ENCODE data around the gene ACKR1.
A peak's percentile ranks its signal among the peaks of the same experiment; 100 is the strongest.

ACKR1 gene

GRCh38 chr1:159204161-159205141 lies at the start of gene ACKR1:
Gene ACKR1, plus strand, starts transcription at chr1:159204875. Its CDS starts 85 bp downstream, at chr1:159204960.
- H3K27ac ChIP-seq, result peak within 1 kb of the TSS in 8 of 21 experiments; percentile 12 to 65 (median 28)
- H3K4me3 ChIP-seq, result peak within 1 kb of the TSS in 4 of 7 experiments; percentile 3 to 15 (median 8)

GRCh38 chr1:159161001-159161718 lies 43.5 kb upstream of the ACKR1 start:
- Histone ChIP-seq H3K4me3 (no peak overlapping the region), H3K27ac (peak overlapping the region in 1 of 21 experiments; percentile 38)

- no peak overlapping the region for H3K4me3 ChIP-seq
- peak overlapping the region in 1 of 21 experiments; percentile 38 for H3K27ac ChIP-seq
Observed at GRCh38 chr1:159161719-159162026, 43.0 kb upstream of the ACKR1 start.

- Histone ChIP-seq H3K4me3 (no peak overlapping the region), H3K27ac (no peak overlapping the region)
Observed at GRCh38 chr1:159162516-159163265, 42.0 kb upstream of the ACKR1 start.

GRCh38 chr1:159163614-159164228 lies 41.0 kb upstream of the ACKR1 start:
- H3K4me3 ChIP-seq, result no peak overlapping the region
- H3K27ac ChIP-seq, result no peak overlapping the region

- no peak overlapping the region for H3K4me3 ChIP-seq
- H3K27ac ChIP-seq, result no peak overlapping the region
Observed at GRCh38 chr1:159168043-159168442, 36.6 kb upstream of the ACKR1 start.

GRCh38 chr1:159170639-159171038 lies 34.0 kb upstream of the ACKR1 start:
- no peak overlapping the region for H3K27ac ChIP-seq
- no peak overlapping the region for H3K4me3 ChIP-seq

- Histone ChIP-seq H3K27ac (peak within 1 kb of the TSS in 2 of 21 experiments; percentile 49), H3K4me3 (peak within 1 kb of the TSS in 3 of 7 experiments; percentile 8 to 30 (median 12))
Observed at GRCh38 chr1:159171254-159171687, 33.4 kb upstream of the ACKR1 start, which contains the start of gene CADM3. Gene CADM3, plus strand, starts transcription at chr1:159171615. Its CDS starts 151 bp downstream, at chr1:159171766.

- H3K4me3 ChIP-seq, result peak overlapping the region in 3 of 7 experiments; percentile 8 to 30 (median 12)
- H3K27ac ChIP-seq, result peak overlapping the region in 2 of 21 experiments; percentile 49
Observed at GRCh38 chr1:159171688-159172501, 32.8 kb upstream of the ACKR1 start.

- Histone ChIP-seq H3K27ac (no peak overlapping the region), H3K4me3 (peak overlapping the region in 3 of 7 experiments; percentile 8 to 14 (median 12))
Observed at GRCh38 chr1:159172614-159173291, 31.9 kb upstream of the ACKR1 start.

GRCh38 chr1:159173320-159173719 lies 31.4 kb upstream of the ACKR1 start:
- Histone ChIP-seq H3K27ac (no peak overlapping the region), H3K4me3 (no peak overlapping the region)

GRCh38 chr1:159175571-159175970 lies 29.1 kb upstream of the ACKR1 start:
- Histone ChIP-seq H3K4me3 (no peak overlapping the region), H3K27ac (no peak overlapping the region)

- Histone ChIP-seq H3K27ac (no peak overlapping the region), H3K4me3 (no peak overlapping the region)
Observed at GRCh38 chr1:159177272-159177907, 27.3 kb upstream of the ACKR1 start.

- H3K27ac ChIP-seq, result no peak overlapping the region
Observed at GRCh38 chr1:159179906-159180305, 24.8 kb upstream of the ACKR1 start.

GRCh38 chr1:159180516-159180915 lies 24.2 kb upstream of the ACKR1 start:
- H3K27ac ChIP-seq, result no peak overlapping the region
- no peak overlapping the region for H3K4me3 ChIP-seq

More at GRCh38 chr1:159179906-159180305, 24.8 kb upstream of the ACKR1 start:
- H3K4me3 ChIP-seq, result no peak overlapping the region

GRCh38 chr1:159181328-159182024 lies 23.2 kb upstream of the ACKR1 start:
- Histone ChIP-seq H3K27ac (no peak overlapping the region), H3K4me3 (no peak overlapping the region)

GRCh38 chr1:159184201-159184600 lies 20.5 kb upstream of the ACKR1 start:
- no peak overlapping the region for H3K27ac ChIP-seq
- no peak overlapping the region for H3K4me3 ChIP-seq
